ENCODE results near the gene EDA.

The EDA gene

GRCh38 chrX:70029863-70030262 lies 413.9 kb downstream of the EDA start:
- DNase-seq, result no peak

- DNase-seq, result no peak
Observed at GRCh38 chrX:70030301-70030767, 414.4 kb downstream of the EDA start.

GRCh38 chrX:70032792-70033191 lies 416.9 kb downstream of the EDA start:
- no peak for DNase-seq

- DNase-seq, result no peak
Observed at GRCh38 chrX:70033348-70034051, 417.6 kb downstream of the EDA start.

- DNase-seq, result no peak
Observed at GRCh38 chrX:70034646-70035045, 418.7 kb downstream of the EDA start.

- no peak for DNase-seq
Observed at GRCh38 chrX:70038515-70038914, 422.6 kb downstream of the EDA start.

- DNase-seq, result no peak
Observed at GRCh38 chrX:70038951-70039350, 423.0 kb downstream of the EDA start.

- no peak for DNase-seq
Observed at GRCh38 chrX:70039758-70040157, 423.8 kb downstream of the EDA start.

GRCh38 chrX:70041993-70042392 lies 426.1 kb downstream of the EDA start:
- no peak for DNase-seq

- no peak for DNase-seq
Observed at GRCh38 chrX:70042399-70043371, 426.8 kb downstream of the EDA start.

GRCh38 chrX:70043685-70044084 lies 427.8 kb downstream of the EDA start:
- DNase-seq, result no peak

GRCh38 chrX:70044541-70045245 lies 428.8 kb downstream of the EDA start:
- no peak for DNase-seq

GRCh38 chrX:70046978-70047377 lies 431.1 kb downstream of the EDA start:
- DNase-seq, result no peak

- no peak for DNase-seq
Observed at GRCh38 chrX:70049406-70049805, 433.5 kb downstream of the EDA start.

GRCh38 chrX:70049925-70050324 lies 434.0 kb downstream of the EDA start, which contains the start of gene AWAT2:
TSS of gene AWAT2 (minus strand) at chrX:70049938. CDS start at chrX:70049932, 6 bp downstream.
- no peak for DNase-seq

- no peak for DNase-seq
Observed at GRCh38 chrX:70052895-70053615, 437.1 kb downstream of the EDA start.

GRCh38 chrX:70054391-70054790 lies 438.5 kb downstream of the EDA start:
- DNase-seq, result no peak

- DNase-seq, result no peak
Observed at GRCh38 chrX:70062076-70062475, 446.2 kb downstream of the EDA start, which contains the start of gene OTUD6A. TSS of gene OTUD6A (plus strand) at chrX:70062457. CDS start at chrX:70062525, 68 bp downstream.

GRCh38 chrX:70062961-70063550 lies 447.1 kb downstream of the EDA start:
- no peak for DNase-seq

- no peak for DNase-seq
Observed at GRCh38 chrX:70066646-70067045, 450.7 kb downstream of the EDA start.

GRCh38 chrX:70079297-70079696 lies 463.4 kb downstream of the EDA start:
- DNase-seq, result no peak

- DNase-seq, result no peak
Observed at GRCh38 chrX:70079870-70080269, 464.0 kb downstream of the EDA start.
